Inflammatory macrophage (primary cell): ENCODE data around the gene C1QBP.
"Not testable (repeated sequence)": the region's sequence is repeated elsewhere in the genome, so short reads cannot be mapped to it uniquely, and the experiment has no call there.

Source experiments
- DNase-seq, 2 donors: peaks; one replicate each; pipeline ENCODE4 v3.0.0-alpha.2; 2020 to 2022
- total RNA-seq, 18 experiments: gene quantifications; one replicate each; lab custom pipeline; 2026; ENCODE audit warnings: mixed read lengths in 6 of 18, inconsistent platforms in 2 of 18; lab: John Stamatoyannopoulos, UW

C1QBP gene
- total RNA-seq = 35.5 to 99.9 (median 68.1) reads per million in 18 experiments

GRCh38 chr17:5438716-5439445 is at the start of gene C1QBP:
Gene C1QBP, minus strand, starts transcription at chr17:5439155. Its CDS starts 82 bp downstream, at chr17:5439073.
- peak; percentile 98 to 99 for DNase-seq

- no peak for DNase-seq
These were observed 49.8 kb upstream of the C1QBP start for GRCh38 chr17:5488752-5489151.

GRCh38 chr17:5486206-5487124 is 47.5 kb upstream of the C1QBP start, which contains the start of gene MIS12:
Gene MIS12, plus strand, starts transcription at chr17:5486566. Its CDS starts 2,297 bp downstream, at chr17:5488863.
- peak; percentile 98 for DNase-seq

GRCh38 chr17:5485270-5486205 is 46.6 kb upstream of the C1QBP start, which contains the start of gene DERL2:
Gene DERL2, minus strand, starts transcription at chr17:5486178. Its CDS starts 17 bp downstream, at chr17:5486161.
- peak in 1 of 2 donors; percentile 3 for DNase-seq

GRCh38 chr17:5481451-5481850 is 42.5 kb upstream of the C1QBP start:
- no peak for DNase-seq

- DNase-seq = no peak
These were observed 42.0 kb upstream of the C1QBP start for GRCh38 chr17:5480962-5481361.

- DNase-seq = no peak
These were observed 40.0 kb upstream of the C1QBP start for GRCh38 chr17:5478992-5479391.

GRCh38 chr17:5473906-5474305 is 35.0 kb upstream of the C1QBP start:
- DNase-seq = no peak

GRCh38 chr17:5472511-5472910 is 33.6 kb upstream of the C1QBP start:
- DNase-seq = no peak

- DNase-seq = no peak
These were observed 29.1 kb upstream of the C1QBP start for GRCh38 chr17:5468075-5468473.

GRCh38 chr17:5467416-5467815 is 28.5 kb upstream of the C1QBP start:
- DNase-seq = no peak

GRCh38 chr17:5466295-5466694 is 27.3 kb upstream of the C1QBP start:
- DNase-seq = no peak

- DNase-seq = no peak
These were observed 26.0 kb upstream of the C1QBP start for GRCh38 chr17:5464717-5465507.

GRCh38 chr17:5446786-5447185 is 7.8 kb upstream of the C1QBP start:
- no peak for DNase-seq

GRCh38 chr17:5444209-5444608 is 5.3 kb upstream of the C1QBP start:
- no peak for DNase-seq

- no peak for DNase-seq
These were observed 4.8 kb upstream of the C1QBP start for GRCh38 chr17:5443728-5444127.

GRCh38 chr17:5439446-5439764 is 450 bp upstream of the C1QBP start:
- no peak for DNase-seq

GRCh38 chr17:5437721-5438317 is 1.1 kb downstream of the C1QBP start:
- no peak for DNase-seq

- not testable (repeated sequence) for DNase-seq
These were observed 3.1 kb downstream of the C1QBP start for GRCh38 chr17:5435781-5436315.

GRCh38 chr17:5434984-5435383 is 4.0 kb downstream of the C1QBP start:
- DNase-seq = no peak
